Measurements from ENCODE around the gene SORL1.

The SORL1 gene

GRCh38 chr11:121650351-121651256, 198.5 kb downstream of the SORL1 start:
- no peak overlapping the region for H3K4me3 ChIP-seq (ENCODE audit: control insufficient read depth, low read depth, low read length)
- no peak for DNase-seq (ENCODE audit: low read depth)
- no peak for TF ChIP-seq CTCF (conservative IDR thresholded peaks at IDR 0.05; ENCODE audit: control insufficient read depth, insufficient read depth, low read depth, low read length)

- DNase-seq (ENCODE audit: low read depth), result no peak
- no peak overlapping the region for H3K4me3 ChIP-seq (ENCODE audit: control insufficient read depth, low read depth, low read length)
- no peak for TF ChIP-seq CTCF (conservative IDR thresholded peaks at IDR 0.05; ENCODE audit: control insufficient read depth, insufficient read depth, low read depth, low read length)
Measured at GRCh38 chr11:121651257-121651605, 199.1 kb downstream of the SORL1 start.

GRCh38 chr11:121652971-121653370, 200.9 kb downstream of the SORL1 start:
- TF ChIP-seq CTCF (conservative IDR thresholded peaks at IDR 0.05; ENCODE audit: control insufficient read depth, insufficient read depth, low read depth, low read length), result peak; percentile 53
- no peak overlapping the region for H3K4me3 ChIP-seq (ENCODE audit: control insufficient read depth, low read depth, low read length)
- DNase-seq (ENCODE audit: low read depth), result peak; percentile 49

GRCh38 chr11:121654259-121654842, 202.2 kb downstream of the SORL1 start:
- no peak for TF ChIP-seq CTCF (conservative IDR thresholded peaks at IDR 0.05; ENCODE audit: control insufficient read depth, insufficient read depth, low read depth, low read length)
- no peak overlapping the region for H3K4me3 ChIP-seq (ENCODE audit: control insufficient read depth, low read depth, low read length)
- DNase-seq (ENCODE audit: low read depth), result no peak

- no peak for TF ChIP-seq CTCF (conservative IDR thresholded peaks at IDR 0.05; ENCODE audit: control insufficient read depth, insufficient read depth, low read depth, low read length)
- DNase-seq (ENCODE audit: low read depth), result no peak
- peak overlapping the region; percentile 55 for H3K4me3 ChIP-seq (ENCODE audit: control insufficient read depth, low read depth, low read length)
Measured at GRCh38 chr11:121654843-121655536, 202.9 kb downstream of the SORL1 start.

GRCh38 chr11:121655537-121656327, 203.6 kb downstream of the SORL1 start:
- peak overlapping the region; percentile 55 for H3K4me3 ChIP-seq (ENCODE audit: control insufficient read depth, low read depth, low read length)
- peak; percentile 99 for DNase-seq (ENCODE audit: low read depth)
- TF ChIP-seq CTCF (conservative IDR thresholded peaks at IDR 0.05; ENCODE audit: control insufficient read depth, insufficient read depth, low read depth, low read length), result peak; percentile 74

Measured in fibroblast of mammary gland (primary cell).